ENCODE data around the gene AGPAT2.

- TF ChIP-seq, protein P1, sequence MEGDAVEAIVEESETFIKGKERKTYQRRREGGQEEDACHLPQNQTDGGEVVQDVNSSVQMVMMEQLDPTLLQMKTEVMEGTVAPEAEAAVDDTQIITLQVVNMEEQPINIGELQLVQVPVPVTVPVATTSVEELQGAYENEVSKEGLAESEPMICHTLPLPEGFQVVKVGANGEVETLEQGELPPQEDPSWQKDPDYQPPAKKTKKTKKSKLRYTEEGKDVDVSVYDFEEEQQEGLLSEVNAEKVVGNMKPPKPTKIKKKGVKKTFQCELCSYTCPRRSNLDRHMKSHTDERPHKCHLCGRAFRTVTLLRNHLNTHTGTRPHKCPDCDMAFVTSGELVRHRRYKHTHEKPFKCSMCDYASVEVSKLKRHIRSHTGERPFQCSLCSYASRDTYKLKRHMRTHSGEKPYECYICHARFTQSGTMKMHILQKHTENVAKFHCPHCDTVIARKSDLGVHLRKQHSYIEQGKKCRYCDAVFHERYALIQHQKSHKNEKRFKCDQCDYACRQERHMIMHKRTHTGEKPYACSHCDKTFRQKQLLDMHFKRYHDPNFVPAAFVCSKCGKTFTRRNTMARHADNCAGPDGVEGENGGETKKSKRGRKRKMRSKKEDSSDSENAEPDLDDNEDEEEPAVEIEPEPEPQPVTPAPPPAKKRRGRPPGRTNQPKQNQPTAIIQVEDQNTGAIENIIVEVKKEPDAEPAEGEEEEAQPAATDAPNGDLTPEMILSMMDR (IDR thresholded peaks at IDR 0.05; ENCODE audit: poor library complexity) = no peak
- TF ChIP-seq EZH2 (IDR thresholded peaks at IDR 0.05; ENCODE audit: borderline replicate concordance) = no peak
- no peak for TF ChIP-seq EZH2phosphoT487 (IDR thresholded peaks at IDR 0.05; ENCODE audit: low read depth, severe bottlenecking, unreplicated experiment)
Observed at GRCh38 chr9:136654820-136655535, 32.3 kb downstream of the AGPAT2 start.
